ENCODE data around the gene COL4A4. TPM values are rescaled to one million over a fixed set of nuclear protein-coding genes. Genes with fewer than 3 reads are reported as not detected.

Gene COL4A4
- total and polyA plus RNA-seq, 2 donors (not counting 3 experiments of a cell fraction or from before 2014, with no cell fraction given), result not detected

DNA sequence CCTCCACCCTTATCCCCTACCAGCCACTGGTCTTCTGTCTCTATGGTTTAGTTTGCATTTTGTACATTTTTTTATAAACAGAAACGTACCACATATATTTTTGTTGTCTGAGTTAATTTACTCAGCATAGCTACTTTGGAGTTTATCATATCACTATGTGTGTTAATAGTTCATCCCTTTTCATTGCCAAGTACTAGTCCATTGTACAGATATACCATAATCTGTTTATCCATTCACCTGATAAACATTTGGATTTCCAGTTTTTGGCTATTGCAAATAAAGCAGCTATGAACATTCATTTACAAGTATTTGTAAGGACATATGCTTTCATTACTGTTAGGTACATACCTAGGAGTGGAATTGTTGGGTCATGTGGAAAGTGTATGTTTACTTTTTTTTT is 204.6 kb downstream of the COL4A4 start:
- intact Hi-C loops (cut with micrococcal nuclease), result no loop called here
- H3K4me2 ChIP-seq (ENCODE audit: insufficient read depth, low read length), result no peak overlapping the region
- H3K4me1 ChIP-seq (ENCODE audit: control insufficient read depth, extremely low read depth, insufficient read depth, low read length), result no peaks in the 10 kb centered on the region
- H3K79me2 ChIP-seq (ENCODE audit: control insufficient read depth, insufficient read depth, low read length), result no peaks in the 10 kb centered on the region
- H3K27ac ChIP-seq (ENCODE audit: insufficient read depth, low read depth, low read length), result no peak overlapping the region
- no peak for TF ChIP-seq GATA2 (IDR thresholded peaks at IDR 0.05; ENCODE audit: insufficient read depth, insufficient read length, low read depth, low read length)
- no peak for TF ChIP-seq MYC (IDR thresholded peaks at IDR 0.05; ENCODE audit: low read depth, low read length)
- no peak for TF ChIP-seq CTCF (IDR thresholded peaks at IDR 0.05; ENCODE audit: extremely low read depth in 1 of 2, insufficient read depth in 1 of 2, low read depth in 1 of 2, low read length in 2 of 2)
- TF ChIP-seq JUN (IDR thresholded peaks at IDR 0.05; ENCODE audit: borderline replicate concordance, insufficient read depth, insufficient read length, low read depth), result no peak
- TF ChIP-seq, protein P1, sequence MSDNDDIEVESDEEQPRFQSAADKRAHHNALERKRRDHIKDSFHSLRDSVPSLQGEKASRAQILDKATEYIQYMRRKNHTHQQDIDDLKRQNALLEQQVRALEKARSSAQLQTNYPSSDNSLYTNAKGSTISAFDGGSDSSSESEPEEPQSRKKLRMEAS (IDR thresholded peaks at IDR 0.05; ENCODE audit: insufficient read depth, insufficient read length), result no peak
- TF ChIP-seq POLR2AphosphoS5 (IDR thresholded peaks at IDR 0.05; ENCODE audit: insufficient read depth, low read depth, low read length), result no peak
- no peak for TF ChIP-seq FOS (IDR thresholded peaks at IDR 0.05; ENCODE audit: borderline replicate concordance, insufficient read depth, low read length)
- TF ChIP-seq EZH2 (IDR thresholded peaks at IDR 0.05; ENCODE audit: borderline replicate concordance, low read depth, low read length, severe bottlenecking), result no peak
- H3K9me1 ChIP-seq (replicated peaks; ENCODE audit: control insufficient read depth, extremely low read depth, insufficient read depth, low read length), result no peaks in the 10 kb centered on the region
- H3K27me3 ChIP-seq (ENCODE audit: control insufficient read depth in 2 of 2, insufficient read depth in 2 of 2, low read length in 2 of 2), result no peaks in the 10 kb centered on the region
- no peak overlapping the region for H3K9ac ChIP-seq (replicated peaks; ENCODE audit: extremely low read depth, insufficient read depth, low read length)
- no peaks in the 10 kb centered on the region for H3K9me3 ChIP-seq (replicated peaks; ENCODE audit: control insufficient read depth, insufficient read depth, low read length)
- CTCF ChIA-PET, result no interaction called here
- no peak overlapping the region for H2AFZ ChIP-seq (ENCODE audit: low read depth, low read length)
- no peak overlapping the region for H3K4me3 ChIP-seq (replicated peaks in 1 of 3; ENCODE audit: insufficient read depth in 1 of 3, low read depth in 1 of 3, low read length in 3 of 3)
- no peaks in the 10 kb centered on the region for H4K20me1 ChIP-seq (replicated peaks; ENCODE audit: control insufficient read depth, extremely low read depth, insufficient read depth, low read length)
- H3K36me3 ChIP-seq (ENCODE audit: control insufficient read depth in 2 of 2, extremely low read depth in 1 of 2, insufficient read depth in 2 of 2, low read length in 2 of 2), result no peaks in the 10 kb centered on the region
- DNase-seq (ENCODE audit: low read depth, low spot score) (no peak), FAIRE-seq (no peak)
- POLR2A ChIA-PET, result no interaction called here
- BruUV-seq (replicated peaks), result no TSS peak
- dilution Hi-C loops (cut with MboI; ENCODE audit: extremely low pct_ligation_motif_present, low sequenced_read_pairs), result no loop called here
